Fibroblast of skin of left quadriceps (primary cell): ENCODE results near the gene CYP2S1.

Source experiments
- DNase-seq, 2 experiments: peaks; one replicate each; pipeline ENCODE4 v3.0.0-alpha.2; 2013; ENCODE audit warnings: low read depth in 2 of 2

Gene CYP2S1

GRCh38 chr19:41194157-41194552 is 1.1 kb downstream of the CYP2S1 start:
- no peak for DNase-seq

- no peak for DNase-seq
Observed at GRCh38 chr19:41195675-41196497, 2.9 kb downstream of the CYP2S1 start.

GRCh38 chr19:41198559-41198958 is 5.5 kb downstream of the CYP2S1 start:
- DNase-seq = no peak

- DNase-seq = no peak
Observed at GRCh38 chr19:41203371-41203770, 10.4 kb downstream of the CYP2S1 start.

- DNase-seq = peak; percentile 65 to 68
Observed at GRCh38 chr19:41204338-41204737, 11.3 kb downstream of the CYP2S1 start.

GRCh38 chr19:41205995-41206394 is 13.0 kb downstream of the CYP2S1 start:
- DNase-seq = no peak

- no peak for DNase-seq
Observed at GRCh38 chr19:41206456-41206855, 13.4 kb downstream of the CYP2S1 start.

- no peak for DNase-seq
Observed at GRCh38 chr19:41206926-41207750, 14.1 kb downstream of the CYP2S1 start.

GRCh38 chr19:41214161-41214560 is 21.1 kb downstream of the CYP2S1 start:
- no peak for DNase-seq

- DNase-seq = no peak
Observed at GRCh38 chr19:41217741-41218140, 24.7 kb downstream of the CYP2S1 start.

GRCh38 chr19:41218249-41218614 is 25.2 kb downstream of the CYP2S1 start:
- no peak for DNase-seq

GRCh38 chr19:41218615-41219507 is 25.8 kb downstream of the CYP2S1 start, which contains the start of gene AXL:
AXL (plus strand) TSS chr19:41219223; CDS start chr19:41219393, 170 bp downstream.
- DNase-seq = peak; percentile 48

- DNase-seq = no peak
Observed at GRCh38 chr19:41219924-41220567, 27.0 kb downstream of the CYP2S1 start.

- no peak for DNase-seq
Observed at GRCh38 chr19:41220811-41221210, 27.8 kb downstream of the CYP2S1 start.

- no peak for DNase-seq
Observed at GRCh38 chr19:41221514-41222205, 28.6 kb downstream of the CYP2S1 start.

- DNase-seq = no peak
Observed at GRCh38 chr19:41222240-41222639, 29.2 kb downstream of the CYP2S1 start.

- DNase-seq = peak; percentile 67 to 68
Observed at GRCh38 chr19:41223431-41224234, 30.6 kb downstream of the CYP2S1 start.

- no peak for DNase-seq
Observed at GRCh38 chr19:41224632-41225031, 31.6 kb downstream of the CYP2S1 start.

GRCh38 chr19:41225238-41226052 is 32.4 kb downstream of the CYP2S1 start:
- DNase-seq = peak; percentile 95 to 96
